GM18868 (cell line): ENCODE results near the gene PVALEF.

Source experiments
- ATAC-seq: cut with Tn5 transposase; IDR thresholded peaks from one replicate; pipeline ENCODE4 v1.9.1; 2021; ENCODE audit warnings: mild to moderate bottlenecking, moderate library complexity; ENCODE audit not compliant: unreplicated experiment

The PVALEF gene

GRCh38 chr17:81128338-81128737, 37.0 kb upstream of the PVALEF start:
- ATAC-seq = no peak

GRCh38 chr17:81128774-81129173, 36.5 kb upstream of the PVALEF start:
- ATAC-seq = no peak

- ATAC-seq = no peak
These were observed 36.0 kb upstream of the PVALEF start for GRCh38 chr17:81129289-81129688.

- ATAC-seq = no peak
These were observed 35.5 kb upstream of the PVALEF start for GRCh38 chr17:81129711-81130367.

- ATAC-seq = no peak
These were observed 34.6 kb upstream of the PVALEF start for GRCh38 chr17:81130385-81131361.

GRCh38 chr17:81131486-81132196, 33.7 kb upstream of the PVALEF start:
- no peak for ATAC-seq

GRCh38 chr17:81132197-81132540, 33.1 kb upstream of the PVALEF start:
- no peak for ATAC-seq

GRCh38 chr17:81132770-81133723, 32.3 kb upstream of the PVALEF start:
- no peak for ATAC-seq

GRCh38 chr17:81134064-81134781, 31.1 kb upstream of the PVALEF start:
- no peak for ATAC-seq

GRCh38 chr17:81135505-81136278, 29.6 kb upstream of the PVALEF start:
- no peak for ATAC-seq

GRCh38 chr17:81136366-81136765, 28.9 kb upstream of the PVALEF start:
- ATAC-seq = no peak

GRCh38 chr17:81137248-81137647, 28.1 kb upstream of the PVALEF start:
- ATAC-seq = no peak

GRCh38 chr17:81138083-81138482, 27.2 kb upstream of the PVALEF start:
- ATAC-seq = no peak

GRCh38 chr17:81138500-81138899, 26.8 kb upstream of the PVALEF start:
- no peak for ATAC-seq

- ATAC-seq = no peak
These were observed 25.9 kb upstream of the PVALEF start for GRCh38 chr17:81139428-81139827.

- ATAC-seq = no peak
These were observed 25.3 kb upstream of the PVALEF start for GRCh38 chr17:81140018-81140417.

GRCh38 chr17:81140695-81141094, 24.6 kb upstream of the PVALEF start:
- no peak for ATAC-seq

GRCh38 chr17:81142301-81143199, 22.8 kb upstream of the PVALEF start:
- no peak for ATAC-seq
